Astrocyte of the cerebellum (primary cell): ENCODE results near the gene NLRP9.

ENCODE experiments used
- DNase-seq: peaks from one replicate; pipeline ENCODE4 v3.0.0-alpha.2; 2011; ENCODE audit warnings: low read depth
- H3K4me3 ChIP-seq: 2 replicates; pipeline ENCODE4 v1.5.1; 2011; ENCODE audit warnings: mild to moderate bottlenecking, low read depth, low read length, moderate library complexity
- CTCF ChIP-seq: IDR thresholded peaks from 2 replicates; pipeline ENCODE4 v1.5.1; 2012; ENCODE audit warnings: low read length, low read depth, moderate library complexity, mild to moderate bottlenecking; ENCODE audit errors: missing control alignments
- in situ Hi-C: cut with HindIII; loops from 2 replicates; pipeline ENCODE4 v1.10.0; 2017; ENCODE audit warnings: low sequenced_read_pairs

NLRP9 gene

GRCh38 chr19:55717251-55717650, 21.0 kb downstream of the NLRP9 start:
- no peak for DNase-seq
- no peak for TF ChIP-seq CTCF
- in situ Hi-C loops: no loop called here
- H3K4me3 ChIP-seq: no peak overlapping the region

GRCh38 chr19:55716531-55716930, 21.7 kb downstream of the NLRP9 start:
- in situ Hi-C loops: no loop called here
- no peak for TF ChIP-seq CTCF
- no peak overlapping the region for H3K4me3 ChIP-seq
- DNase-seq: no peak

GRCh38 chr19:55712804-55713631, 25.2 kb downstream of the NLRP9 start:
- H3K4me3 ChIP-seq: no peak overlapping the region
- in situ Hi-C loops: no loop called here
- TF ChIP-seq CTCF: no peak
- DNase-seq: no peak

- TF ChIP-seq CTCF: no peak
- in situ Hi-C loops: no loop called here
- no peak overlapping the region for H3K4me3 ChIP-seq
- DNase-seq: no peak
Measured at GRCh38 chr19:55711719-55712118, 26.5 kb downstream of the NLRP9 start.

DNA sequence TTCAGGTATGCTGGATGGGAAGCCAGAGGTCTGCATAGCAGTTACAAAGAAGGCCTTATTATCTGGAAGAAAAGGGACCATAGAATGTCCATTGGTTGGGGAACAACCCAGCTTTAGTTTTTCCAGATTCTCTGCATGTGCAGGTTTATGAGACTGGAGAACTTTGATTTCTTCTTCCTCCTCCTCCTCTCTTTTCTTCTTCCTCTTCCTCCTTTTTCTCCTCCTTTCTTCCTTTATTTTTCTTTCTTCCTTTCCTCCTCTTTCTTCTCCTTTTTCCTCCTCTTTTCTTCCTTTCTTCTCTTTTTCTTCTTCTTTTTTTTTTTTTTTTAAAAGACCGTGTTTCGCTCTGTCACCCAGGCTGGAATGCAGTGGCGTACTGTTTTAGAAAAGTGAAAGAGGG, 32.2 kb downstream of the NLRP9 start:
- no peak overlapping the region for H3K4me3 ChIP-seq
- in situ Hi-C loops: no loop called here
- no peak for TF ChIP-seq CTCF
- DNase-seq: no peak

DNA sequence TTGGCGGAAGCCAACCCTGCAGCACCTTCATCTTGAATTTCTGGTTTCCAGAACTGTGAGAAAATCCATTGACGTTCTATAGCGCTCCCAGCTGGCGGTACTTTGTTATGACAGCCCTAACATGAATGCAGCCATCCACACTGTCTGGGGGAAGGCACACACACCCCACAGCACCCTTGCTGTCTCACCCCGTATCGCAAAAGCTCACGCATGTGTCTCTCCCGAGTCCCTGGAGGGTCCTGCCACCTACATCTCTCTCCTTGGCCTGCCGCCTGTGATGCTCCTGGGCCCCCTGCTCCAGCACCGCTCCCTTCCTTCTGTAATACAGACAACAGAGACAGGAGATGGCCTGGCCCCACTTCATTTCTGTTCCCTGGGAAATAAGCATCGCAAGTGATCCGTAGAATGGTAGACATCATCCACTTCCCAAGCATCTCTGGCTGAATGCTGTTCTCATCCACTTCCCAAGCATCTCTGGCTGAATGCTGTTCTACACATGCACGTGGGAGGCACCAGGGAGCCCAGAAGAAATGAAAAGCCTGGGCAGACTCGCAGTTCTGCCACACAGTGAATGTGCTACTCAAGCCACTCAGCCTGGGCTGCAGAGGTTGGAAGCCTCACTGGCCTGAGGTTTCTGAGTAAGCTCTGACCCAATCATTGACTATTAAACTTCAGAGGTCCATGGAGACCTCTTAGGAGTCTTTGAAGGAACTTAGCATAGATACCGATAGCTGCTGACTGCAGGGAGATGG, 33.5 kb downstream of the NLRP9 start:
- H3K4me3 ChIP-seq: no peak overlapping the region
- no peak for DNase-seq
- in situ Hi-C loops: no loop called here
- no peak for TF ChIP-seq CTCF
